GM12878 (cell line): ENCODE measurements around the gene OR2T11.

ENCODE experiments used
- CBX5 ChIP-seq: sonication (generic); IDR thresholded peaks from 2 replicates; pipeline ENCODE4 v1.6.1; 2016; ENCODE audit warnings: low read depth, moderate library complexity, mild to moderate bottlenecking, inconsistent platforms
- CTCF ChIP-seq, 3 experiments: IDR thresholded peaks in 2 of 3; conservative IDR thresholded peaks in 1 of 3; 2 replicates each; pipeline ENCODE4 v1.5.1; 2011; ENCODE audit warnings: low read depth in 3 of 3, low read length in 3 of 3, mild to moderate bottlenecking in 3 of 3, control low read depth in 2 of 3, moderate library complexity in 2 of 3, inconsistent platforms in 1 of 3, mixed read lengths in 1 of 3; ENCODE audit not compliant: control insufficient read depth in 2 of 3, insufficient read depth in 1 of 3; ENCODE audit errors: extremely low read depth in 1 of 3
- EP300 ChIP-seq, 2 experiments: fragments of 150-350 bp in 1 of 2; IDR thresholded peaks; 2 replicates each; pipeline ENCODE4 v1.6.1; 2011 to 2012; ENCODE audit warnings: low read depth in 2 of 2, low read length in 2 of 2, borderline replicate concordance in 1 of 2, improper control_type of control experiment in 1 of 2, inconsistent platforms in 1 of 2; ENCODE audit not compliant: control insufficient read depth in 1 of 2
- ESRRA ChIP-seq: IDR thresholded peaks from 2 replicates; pipeline ENCODE4 v1.6.1; 2012; ENCODE audit warnings: mild to moderate bottlenecking, low read length, improper control_type of control experiment
- EZH2 ChIP-seq: IDR thresholded peaks from 2 replicates; pipeline ENCODE4 v1.6.1; 2012; ENCODE audit warnings: low read depth, mild to moderate bottlenecking, control low read depth, inconsistent platforms, low read length, borderline replicate concordance; ENCODE audit not compliant: control insufficient read depth
- MXI1 ChIP-seq: fragments of 150-350 bp; IDR thresholded peaks from 2 replicates; pipeline ENCODE4 v1.6.1; 2011; ENCODE audit warnings: low read depth, mild to moderate bottlenecking, inconsistent platforms, low read length, improper control_type of control experiment
- RBBP5 ChIP-seq: fragments of 200-600 bp; sonication (generic); conservative IDR thresholded peaks from 2 replicates; pipeline ENCODE4 v1.6.1; 2016
- RCOR1 ChIP-seq: conservative IDR thresholded peaks from 2 replicates; pipeline ENCODE4 v1.6.1; 2012; ENCODE audit warnings: low read depth, low read length, improper control_type of control experiment
- SIN3A ChIP-seq: IDR thresholded peaks from 2 replicates; pipeline ENCODE4 v1.6.1; 2012; ENCODE audit warnings: low read depth, low read length, improper control_type of control experiment
- SP1 ChIP-seq: IDR thresholded peaks from one replicate; pipeline ENCODE4 v1.6.1; 2011; ENCODE audit warnings: low read depth, low read length
- ZNF24 ChIP-seq: fragments of 450-650 bp; IDR thresholded peaks from 2 replicates; pipeline ENCODE4 v1.6.1; 2017; ENCODE audit warnings: antibody characterized with exemption, mild to moderate bottlenecking
- TF ChIP-seq, protein P1 (sequence below): fragments of 450-650 bp; conservative IDR thresholded peaks from 2 replicates; pipeline ENCODE4 v1.6.1; 2017; ENCODE audit warnings: mild to moderate bottlenecking, moderate library complexity
- TF ChIP-seq, protein P2 (sequence below): IDR thresholded peaks from 2 replicates; pipeline ENCODE4 v1.6.1; 2012; ENCODE audit warnings: low read depth, low read length, improper control_type of control experiment

DNA sequence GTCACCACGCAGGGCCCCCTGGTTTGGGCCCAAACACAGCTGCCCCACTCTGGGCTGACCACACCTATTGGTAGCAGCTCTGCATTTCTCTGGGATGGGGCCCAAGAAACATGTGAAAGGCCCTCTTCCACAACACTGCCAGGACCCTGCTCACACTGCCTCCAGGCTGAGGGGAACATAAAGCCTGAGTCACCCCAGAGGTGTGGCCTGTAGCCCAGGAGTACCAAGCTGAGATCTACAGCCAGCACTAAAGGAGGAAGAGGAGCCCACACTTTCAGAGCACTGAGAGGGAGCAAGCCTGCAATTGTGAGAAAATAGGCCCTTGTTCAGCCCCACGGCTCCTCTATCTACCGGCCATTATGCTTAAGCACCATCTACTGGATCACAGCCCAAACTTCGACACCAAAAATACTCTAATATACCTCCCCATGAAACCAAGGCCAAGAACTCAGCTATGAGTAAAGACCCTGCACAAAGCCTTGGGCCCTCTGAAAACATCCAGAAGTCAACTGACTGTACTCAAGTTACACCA lies 22.9 kb downstream of the OR2T11 start:
- TF ChIP-seq EP300 (IDR thresholded peaks at IDR 0.05; ENCODE audit: borderline replicate concordance in 1 of 2, control insufficient read depth in 1 of 2, low read depth in 2 of 2, low read length in 2 of 2) (no peak), CBX5 (no peak), SIN3A (no peak), RCOR1 (no peak), EZH2 (no peak), CTCF (IDR thresholded peaks at IDR 0.05 in 2 of 3, conservative IDR thresholded peaks at IDR 0.05 in 1 of 3; ENCODE audit: control insufficient read depth in 2 of 3, extremely low read depth in 1 of 3, insufficient read depth in 1 of 3, low read depth in 3 of 3, low read length in 3 of 3) (no peak), MXI1 (no peak), ZNF24 (no peak), SP1 (no peak), ESRRA (no peak), RBBP5 (no peak)
- TF ChIP-seq, protein P1, sequence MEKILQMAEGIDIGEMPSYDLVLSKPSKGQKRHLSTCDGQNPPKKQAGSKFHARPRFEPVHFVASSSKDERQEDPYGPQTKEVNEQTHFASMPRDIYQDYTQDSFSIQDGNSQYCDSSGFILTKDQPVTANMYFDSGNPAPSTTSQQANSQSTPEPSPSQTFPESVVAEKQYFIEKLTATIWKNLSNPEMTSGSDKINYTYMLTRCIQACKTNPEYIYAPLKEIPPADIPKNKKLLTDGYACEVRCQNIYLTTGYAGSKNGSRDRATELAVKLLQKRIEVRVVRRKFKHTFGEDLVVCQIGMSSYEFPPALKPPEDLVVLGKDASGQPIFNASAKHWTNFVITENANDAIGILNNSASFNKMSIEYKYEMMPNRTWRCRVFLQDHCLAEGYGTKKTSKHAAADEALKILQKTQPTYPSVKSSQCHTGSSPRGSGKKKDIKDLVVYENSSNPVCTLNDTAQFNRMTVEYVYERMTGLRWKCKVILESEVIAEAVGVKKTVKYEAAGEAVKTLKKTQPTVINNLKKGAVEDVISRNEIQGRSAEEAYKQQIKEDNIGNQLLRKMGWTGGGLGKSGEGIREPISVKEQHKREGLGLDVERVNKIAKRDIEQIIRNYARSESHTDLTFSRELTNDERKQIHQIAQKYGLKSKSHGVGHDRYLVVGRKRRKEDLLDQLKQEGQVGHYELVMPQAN: no peak
- TF ChIP-seq, protein P2, sequence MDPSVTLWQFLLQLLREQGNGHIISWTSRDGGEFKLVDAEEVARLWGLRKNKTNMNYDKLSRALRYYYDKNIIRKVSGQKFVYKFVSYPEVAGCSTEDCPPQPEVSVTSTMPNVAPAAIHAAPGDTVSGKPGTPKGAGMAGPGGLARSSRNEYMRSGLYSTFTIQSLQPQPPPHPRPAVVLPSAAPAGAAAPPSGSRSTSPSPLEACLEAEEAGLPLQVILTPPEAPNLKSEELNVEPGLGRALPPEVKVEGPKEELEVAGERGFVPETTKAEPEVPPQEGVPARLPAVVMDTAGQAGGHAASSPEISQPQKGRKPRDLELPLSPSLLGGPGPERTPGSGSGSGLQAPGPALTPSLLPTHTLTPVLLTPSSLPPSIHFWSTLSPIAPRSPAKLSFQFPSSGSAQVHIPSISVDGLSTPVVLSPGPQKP: no peak
